HG03280 (cell line): ENCODE measurements around the gene ACTN2.

Experiments
- ATAC-seq: cut with Tn5 transposase; IDR thresholded peaks from one replicate; pipeline ENCODE4 v1.9.1; 2021; ENCODE audit warnings: mild to moderate bottlenecking, moderate library complexity; ENCODE audit not compliant: unreplicated experiment

Gene ACTN2

DNA sequence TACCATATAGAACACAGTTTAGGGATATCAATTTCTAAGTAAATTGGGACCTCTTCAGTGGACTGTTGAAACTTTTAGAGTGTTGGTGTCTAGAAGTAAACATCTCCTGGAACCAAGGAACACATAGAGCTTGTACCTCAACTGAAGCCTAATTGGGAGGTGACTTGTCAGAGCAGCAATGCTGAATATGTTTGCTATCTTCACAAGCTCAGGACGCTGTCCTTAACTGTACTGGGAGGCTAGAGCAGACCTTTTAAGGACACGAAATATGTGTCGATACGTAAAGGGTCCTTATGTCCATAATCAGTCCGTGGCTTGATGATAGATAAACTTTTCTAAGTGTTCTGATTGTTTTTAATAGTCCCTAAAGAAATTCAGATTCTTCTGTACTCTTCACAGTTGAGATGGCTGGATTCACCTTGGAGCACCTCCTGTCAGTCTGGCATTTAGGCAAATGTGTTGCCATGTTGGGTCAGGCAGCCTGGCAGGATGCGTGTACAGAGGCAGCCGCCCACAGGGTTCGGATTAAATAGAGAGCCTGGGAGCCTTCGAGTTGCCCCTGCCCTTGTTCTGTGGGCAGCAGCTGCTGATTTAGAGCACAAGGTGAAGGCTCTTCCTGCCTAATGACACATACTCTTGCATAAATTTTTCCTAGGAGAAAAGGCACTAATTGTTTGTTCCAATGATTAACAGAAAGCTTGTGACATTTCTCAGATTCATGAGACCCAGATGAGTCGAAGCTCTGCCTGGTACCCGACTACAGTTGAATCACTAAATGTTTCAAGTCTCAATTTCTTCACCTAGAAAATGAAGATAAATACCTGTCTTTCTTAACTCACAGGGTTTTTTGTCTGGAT lies 3.6 kb downstream of the ACTN2 start:
- ATAC-seq: no peak

DNA sequence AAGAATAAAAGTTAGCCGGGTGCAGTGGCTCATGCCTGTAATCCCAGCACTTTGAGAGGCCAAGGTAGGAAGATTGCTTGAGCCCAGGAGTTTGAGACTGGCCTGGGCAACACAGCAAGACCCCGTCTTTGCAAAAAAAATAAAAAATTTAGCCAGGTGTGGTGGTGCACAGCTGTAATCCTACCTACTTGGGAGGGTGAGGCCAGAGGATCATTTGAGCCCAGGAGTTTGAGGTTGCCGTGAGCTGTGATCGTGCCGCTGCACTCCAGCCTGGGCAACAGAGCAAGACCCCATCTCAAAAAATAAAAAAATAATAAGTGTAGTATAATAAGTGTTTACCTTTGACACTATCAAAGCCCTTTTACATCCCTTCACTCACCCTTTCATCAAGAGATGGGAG lies 5.0 kb downstream of the ACTN2 start:
- ATAC-seq: no peak

DNA sequence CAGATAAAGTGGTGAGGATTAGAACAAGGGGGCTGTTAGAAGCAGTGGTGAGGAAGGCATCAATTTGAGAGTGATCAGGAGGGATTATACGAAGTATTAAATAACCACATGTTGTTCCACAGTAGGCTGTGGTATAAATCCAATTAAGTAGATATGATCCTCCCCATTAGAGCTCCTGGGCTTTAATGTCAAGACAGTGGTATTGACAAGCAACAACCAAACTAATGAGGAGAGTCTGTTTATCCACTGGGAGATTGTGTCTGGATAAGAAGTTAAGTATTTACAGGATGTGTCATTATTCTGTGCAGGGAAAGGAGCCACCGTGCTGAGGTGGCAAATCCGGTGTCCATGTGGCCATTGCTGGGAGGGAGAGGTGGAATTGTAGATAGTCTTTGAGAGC lies 5.8 kb downstream of the ACTN2 start:
- no peak for ATAC-seq

DNA sequence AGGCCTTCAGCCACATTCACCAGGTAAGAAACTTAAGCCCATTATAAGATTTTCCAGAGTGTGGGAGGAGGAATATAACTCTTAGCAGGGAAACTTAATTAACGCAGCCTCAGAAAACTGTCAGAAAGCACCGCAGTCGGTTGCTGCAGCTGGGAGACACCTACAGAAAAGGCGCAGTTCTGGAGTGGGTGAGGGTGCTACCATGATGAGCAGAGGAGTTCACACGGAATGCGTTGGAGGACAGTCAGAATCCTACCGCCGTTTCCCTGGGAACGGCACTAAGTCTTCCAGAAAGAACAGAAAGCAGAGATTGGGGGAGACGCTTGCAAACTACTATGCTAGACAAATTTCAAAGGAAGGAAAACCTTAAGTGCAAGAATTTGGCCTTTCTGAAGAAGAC lies 6.4 kb downstream of the ACTN2 start:
- ATAC-seq: no peak

DNA sequence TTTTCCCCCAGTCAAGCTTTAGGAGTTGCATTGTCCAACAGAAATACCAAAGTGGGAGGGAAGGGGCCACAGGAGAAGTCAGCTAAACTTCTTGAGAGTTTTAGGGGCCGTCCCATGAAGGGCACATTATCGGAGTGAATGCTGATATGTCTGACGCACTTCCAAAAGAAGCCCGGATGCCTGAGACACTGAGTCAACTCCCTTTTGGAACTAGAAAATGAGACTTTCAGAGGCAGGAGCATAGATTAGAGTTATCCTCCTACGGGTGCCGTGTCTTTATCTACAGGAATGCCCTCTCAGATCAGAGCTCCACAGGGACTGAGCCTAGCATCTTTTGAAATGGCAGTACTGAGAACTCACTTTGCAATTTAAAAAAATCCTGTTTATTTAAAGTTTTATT lies 13.1 kb downstream of the ACTN2 start:
- no peak for ATAC-seq

DNA sequence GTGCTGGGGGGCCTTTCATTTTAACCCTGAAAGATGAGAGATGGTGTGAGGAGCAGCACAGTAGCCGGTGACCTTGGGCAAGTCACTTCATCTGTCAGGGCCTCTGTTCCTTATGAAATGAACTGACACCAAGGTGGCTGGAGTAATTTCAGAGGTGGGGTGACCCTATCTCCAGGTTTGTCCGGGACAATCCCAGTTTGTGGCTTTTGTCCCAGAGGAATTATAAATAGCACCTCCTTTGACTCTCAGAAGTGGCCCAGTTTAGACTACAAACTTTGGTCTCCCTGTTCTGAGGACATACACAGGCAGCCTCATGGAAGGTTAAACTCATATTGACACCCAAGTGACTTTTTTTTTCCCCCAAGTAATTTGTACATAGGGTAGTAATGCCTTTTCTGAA lies 14.6 kb downstream of the ACTN2 start:
- no peak for ATAC-seq

DNA sequence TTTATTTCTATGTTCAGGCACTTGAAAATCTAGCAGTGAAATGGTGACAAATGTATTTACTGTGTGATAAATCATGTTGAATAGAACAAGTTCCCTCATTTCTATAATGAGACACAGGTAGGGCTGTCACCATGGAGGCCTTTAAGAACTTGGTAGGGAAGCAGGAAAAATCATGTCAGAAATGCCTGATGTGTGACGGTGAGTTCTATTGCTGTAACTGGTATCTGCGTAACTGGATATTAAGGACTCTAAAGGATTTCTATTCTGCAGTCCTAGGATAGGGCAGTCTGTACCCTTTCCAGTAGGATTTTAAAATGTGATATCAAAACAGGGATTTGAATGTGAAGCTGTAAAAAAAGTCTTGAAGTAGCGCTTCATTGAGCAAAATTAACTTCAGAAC lies 15.5 kb downstream of the ACTN2 start:
- no peak for ATAC-seq

DNA sequence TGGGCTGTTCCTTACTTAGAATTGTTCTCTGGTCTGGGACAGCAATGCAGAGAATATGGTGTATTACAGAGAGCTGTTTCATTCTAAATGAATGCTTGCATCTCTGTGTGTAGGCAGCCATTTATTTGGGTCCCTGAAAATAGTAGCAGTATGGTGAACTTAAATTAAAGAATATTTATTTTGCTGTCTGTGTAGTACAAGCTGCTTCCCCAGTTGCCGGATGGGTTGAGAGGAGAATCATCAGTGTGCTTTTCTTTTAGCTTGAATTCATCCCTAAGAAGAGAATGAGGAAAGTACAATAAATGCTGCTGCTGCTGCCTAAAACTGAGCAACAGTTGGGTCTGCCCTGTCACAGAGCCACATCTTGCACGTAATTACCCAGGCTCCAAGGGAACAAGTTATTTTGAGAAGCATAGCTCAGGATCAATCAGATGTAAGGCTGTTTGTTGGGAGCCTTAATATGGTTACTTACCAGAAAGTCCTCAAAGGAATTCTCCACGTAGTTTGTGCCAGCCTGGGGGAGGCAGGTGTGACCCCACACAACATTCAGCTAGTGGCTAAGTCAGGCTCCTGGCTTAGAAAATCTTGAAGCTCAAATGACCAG lies 16.6 kb downstream of the ACTN2 start:
- no peak for ATAC-seq

DNA sequence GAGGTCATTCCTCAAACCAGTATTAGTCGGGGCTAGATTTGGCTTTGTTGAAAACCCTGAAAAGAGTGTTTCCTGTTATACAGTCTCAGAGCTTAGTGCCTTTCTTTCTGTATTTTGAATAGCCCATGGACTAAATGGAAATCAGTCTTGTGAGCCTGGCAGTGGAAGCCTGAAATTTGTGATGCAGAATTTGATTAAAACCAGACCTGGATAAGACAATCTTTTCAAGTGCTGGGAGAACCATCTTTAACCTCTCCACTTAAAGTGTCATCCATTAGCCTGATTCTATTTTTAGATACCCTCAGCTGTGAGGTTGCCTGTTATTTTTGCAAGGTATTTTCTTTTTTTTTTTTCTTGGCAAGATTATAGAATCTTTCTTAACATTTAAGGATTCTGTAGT lies 19.5 kb downstream of the ACTN2 start:
- no peak for ATAC-seq

DNA sequence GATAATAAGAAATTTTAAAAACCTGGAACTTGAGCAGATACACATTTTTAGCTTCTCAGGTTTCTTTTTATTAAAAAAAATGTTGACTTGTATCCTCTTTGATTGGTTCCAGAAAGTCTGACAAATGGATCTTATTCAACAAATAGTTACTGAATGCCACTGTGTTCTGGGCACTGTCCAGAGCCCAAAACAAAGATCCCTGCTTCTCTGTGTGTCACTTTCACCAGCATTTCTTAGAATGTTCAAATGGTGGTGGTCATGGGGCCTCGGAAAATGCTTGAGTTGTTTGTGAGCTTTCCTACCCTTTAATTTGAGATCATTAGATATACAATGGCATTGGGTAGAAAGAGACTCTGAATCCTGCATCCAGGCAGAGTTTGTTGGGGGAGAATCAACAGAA lies 19.9 kb downstream of the ACTN2 start:
- ATAC-seq: no peak

DNA sequence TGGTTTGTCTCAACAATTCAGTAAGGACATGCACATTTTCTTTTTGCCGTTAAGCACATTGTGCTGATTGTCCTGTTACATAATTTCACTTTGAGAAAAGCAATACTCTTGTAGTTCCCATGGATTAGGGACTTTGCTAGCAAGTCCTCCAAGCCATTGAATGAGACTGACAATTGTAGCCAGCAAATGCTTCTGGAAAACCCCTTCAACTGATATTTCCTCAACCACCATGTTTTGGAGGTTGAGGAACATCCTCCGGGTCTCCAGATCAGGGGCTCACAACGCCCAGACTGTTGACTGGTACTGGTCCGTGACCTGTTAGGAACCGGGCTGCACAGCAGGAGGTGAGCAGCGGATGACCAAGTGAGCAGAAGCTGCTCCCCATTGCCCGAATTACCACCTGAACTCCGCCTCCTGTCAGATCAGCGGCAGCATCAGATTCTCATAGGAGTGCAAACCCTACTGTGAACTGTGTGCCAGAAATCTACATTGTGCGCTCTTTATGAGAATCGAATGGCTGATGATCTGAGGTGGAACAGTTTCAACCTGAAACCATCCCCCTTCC lies 24.1 kb downstream of the ACTN2 start:
- no peak for ATAC-seq

DNA sequence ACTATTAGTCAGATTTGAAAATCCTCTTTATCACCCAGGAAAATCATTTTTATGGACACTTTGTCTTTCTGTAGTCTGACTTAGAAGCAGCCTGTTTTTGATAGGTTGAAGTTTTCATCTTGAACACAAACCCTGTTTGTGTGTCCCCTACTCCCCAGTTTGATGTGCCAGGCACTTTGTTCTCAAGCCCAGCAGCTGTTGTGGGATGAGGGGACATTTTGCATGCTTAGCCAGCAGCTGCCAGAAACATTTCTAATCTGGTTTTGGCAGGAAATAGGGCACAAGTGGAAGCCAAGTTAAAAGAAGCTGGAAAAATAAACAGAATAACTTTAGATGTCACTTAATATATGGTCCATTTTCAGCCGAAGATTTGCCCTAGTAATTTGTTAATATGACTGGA lies 29.9 kb downstream of the ACTN2 start:
- no peak for ATAC-seq

DNA sequence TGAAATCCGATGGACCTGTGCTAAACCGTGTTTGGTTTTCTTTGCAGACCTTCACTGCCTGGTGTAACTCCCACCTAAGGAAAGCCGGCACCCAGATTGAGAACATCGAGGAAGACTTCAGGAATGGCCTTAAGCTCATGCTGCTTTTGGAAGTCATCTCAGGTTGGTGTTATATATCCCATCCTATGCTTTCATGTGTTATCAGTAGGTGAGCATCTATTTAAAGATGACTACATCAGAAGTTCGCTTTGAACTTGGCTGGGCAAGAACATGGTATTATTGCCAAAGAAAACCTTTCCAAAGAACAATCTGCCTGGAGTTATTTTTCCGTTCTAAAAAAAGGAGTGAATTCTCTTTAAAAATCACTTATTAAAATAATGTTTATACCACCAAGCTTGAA lies 31.5 kb downstream of the ACTN2 start:
- no peak for ATAC-seq

DNA sequence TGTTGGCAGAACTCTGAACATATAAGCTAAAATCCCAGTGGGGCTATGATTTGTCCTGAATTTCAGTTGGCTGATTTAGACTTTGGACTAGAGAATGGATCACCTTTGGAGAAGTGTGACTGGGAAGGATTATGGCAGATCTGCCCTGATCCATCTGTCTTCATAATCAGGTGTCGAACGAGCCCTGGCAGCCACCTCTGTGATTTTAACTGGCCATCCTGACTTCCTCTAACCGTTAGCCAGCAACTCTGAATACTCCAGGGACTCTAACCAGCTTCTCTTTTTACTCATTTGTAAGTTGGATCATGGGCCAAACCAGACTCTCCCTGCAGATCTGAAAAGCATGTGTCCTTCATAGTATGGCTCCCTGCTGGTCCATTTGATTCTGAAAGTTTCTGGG lies 32.0 kb downstream of the ACTN2 start:
- ATAC-seq: no peak

DNA sequence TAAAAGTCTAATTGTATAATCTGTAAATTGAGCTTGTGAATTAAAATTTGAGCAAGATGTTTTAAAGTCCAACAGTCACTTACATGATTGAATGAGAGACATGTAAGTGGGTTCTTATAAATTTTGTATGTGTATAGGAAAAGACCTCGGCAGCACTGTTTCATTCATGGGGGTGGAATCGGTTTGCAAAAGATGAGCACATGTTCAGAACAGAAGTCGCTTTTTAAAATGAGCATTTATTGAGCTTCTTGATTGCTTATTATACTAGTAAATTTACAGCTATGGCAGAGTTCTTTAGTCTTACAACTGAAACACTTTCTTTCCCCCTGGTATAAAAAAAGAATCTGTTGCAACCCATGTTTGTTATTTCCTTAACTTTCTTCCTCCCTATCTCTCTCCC lies 33.9 kb downstream of the ACTN2 start:
- ATAC-seq: no peak

DNA sequence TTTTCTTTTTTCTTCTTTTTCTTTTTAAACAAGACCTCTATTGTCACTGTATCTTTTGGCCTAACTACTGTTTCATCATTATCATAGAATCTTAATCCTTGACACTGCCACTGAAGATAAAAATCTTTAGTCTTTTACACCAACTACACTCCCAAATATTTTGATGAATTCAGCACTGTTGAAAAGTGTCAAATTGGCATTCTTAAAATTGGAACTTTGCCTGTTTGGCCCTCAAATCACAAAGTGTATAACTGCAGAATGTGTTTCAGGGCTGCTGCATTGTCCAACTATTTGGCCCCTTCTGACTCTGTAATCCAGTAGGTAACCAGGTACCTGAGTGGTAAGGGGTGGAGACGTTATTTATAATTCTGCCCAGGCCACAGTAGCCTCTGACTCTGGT lies 34.3 kb downstream of the ACTN2 start:
- no peak for ATAC-seq

DNA sequence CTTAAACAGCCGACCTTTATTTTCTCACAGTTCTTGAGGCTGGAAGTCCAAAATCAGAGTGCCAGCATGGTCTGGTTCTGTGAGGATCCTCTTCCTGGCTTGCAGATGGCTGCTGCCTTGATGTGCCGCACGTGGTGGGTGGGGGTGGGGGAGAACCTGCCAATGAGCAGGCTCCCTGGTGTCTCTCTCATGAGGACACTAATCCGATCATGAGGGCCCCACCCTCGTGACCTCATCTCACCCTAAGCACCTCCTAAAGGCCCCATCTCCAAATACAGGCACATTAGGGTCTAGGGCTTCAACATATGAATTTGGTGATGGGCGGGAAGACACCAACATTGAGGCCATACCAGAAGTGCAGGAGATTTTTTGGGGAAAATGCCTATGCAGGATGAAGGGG lies 37.8 kb downstream of the ACTN2 start:
- ATAC-seq: no peak

DNA sequence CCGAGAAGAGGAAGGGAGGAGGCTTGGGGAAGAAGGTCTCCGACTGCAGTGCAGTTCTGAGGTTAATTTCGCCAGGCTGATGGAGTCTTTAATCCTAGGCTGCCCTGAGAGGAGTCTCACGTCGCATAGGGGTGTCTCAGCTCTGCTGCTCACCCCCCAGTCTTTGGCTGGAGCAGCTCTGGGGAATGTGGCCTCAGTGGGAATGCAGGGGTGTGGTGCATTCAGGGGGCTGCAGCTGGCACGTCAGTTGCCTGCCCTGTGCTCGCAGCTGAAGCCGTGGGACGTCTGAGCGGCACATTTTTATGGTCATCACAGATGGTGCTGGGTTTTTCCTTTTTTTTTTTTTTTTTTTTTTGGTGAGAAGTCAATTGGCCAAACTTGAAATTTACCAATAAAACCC lies 38.2 kb downstream of the ACTN2 start:
- no peak for ATAC-seq

DNA sequence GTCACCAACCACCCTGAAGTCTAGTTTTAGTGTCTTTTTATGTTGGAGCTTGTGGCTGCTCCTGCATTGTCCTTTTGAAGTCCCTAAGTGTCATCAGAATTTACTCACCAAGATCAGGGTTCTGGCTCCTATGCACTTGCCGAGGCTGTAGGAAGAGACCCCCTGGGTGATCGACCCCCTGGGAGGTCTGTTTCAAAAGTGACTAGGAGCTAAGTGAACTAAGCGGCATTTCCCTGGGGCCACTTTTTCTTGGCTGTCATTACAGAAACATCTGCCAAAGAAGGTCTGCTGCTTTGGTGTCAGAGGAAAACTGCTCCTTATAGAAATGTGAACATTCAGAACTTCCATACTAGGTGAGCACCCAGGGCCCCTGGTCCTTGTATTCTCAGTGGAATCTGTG lies 39.4 kb downstream of the ACTN2 start:
- no peak for ATAC-seq

DNA sequence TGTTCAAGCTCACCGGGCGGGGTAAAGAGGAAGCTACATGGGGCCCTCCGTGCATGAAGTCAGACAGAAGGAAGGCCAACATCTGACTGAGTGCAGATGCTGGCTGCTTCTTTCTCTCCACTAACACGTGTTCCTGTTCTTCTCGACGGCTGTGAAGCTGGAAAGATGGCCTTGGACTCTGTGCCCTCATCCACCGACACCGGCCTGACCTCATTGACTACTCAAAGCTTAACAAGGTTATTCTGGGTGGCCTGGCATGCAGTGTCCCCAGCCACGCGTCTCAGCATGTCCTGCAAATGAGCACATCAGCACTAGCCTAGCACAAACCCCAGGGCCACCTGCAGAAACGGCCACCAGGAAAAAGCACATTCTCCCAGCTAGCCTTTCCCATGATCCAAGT lies 41.2 kb downstream of the ACTN2 start:
- no peak for ATAC-seq

DNA sequence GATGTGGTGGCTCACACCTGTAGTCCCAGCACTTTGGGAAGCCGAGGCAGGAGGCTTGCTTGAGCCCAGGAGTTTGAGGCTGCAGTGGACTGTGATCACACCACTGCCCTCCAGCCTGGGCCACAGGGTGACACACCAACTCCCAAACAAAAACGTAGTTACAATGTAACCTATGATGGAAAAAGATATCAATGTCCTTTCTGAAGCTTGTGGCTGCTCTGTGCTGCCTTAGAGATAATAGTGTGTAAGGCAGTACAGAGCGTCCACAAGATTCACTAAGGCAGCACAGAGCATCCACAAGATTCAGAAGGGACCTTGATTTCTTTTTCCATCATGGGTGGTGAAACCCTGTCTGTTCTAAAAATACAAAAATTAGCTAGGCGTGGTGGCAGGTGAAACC lies 42.5 kb downstream of the ACTN2 start:
- no peak for ATAC-seq

DNA sequence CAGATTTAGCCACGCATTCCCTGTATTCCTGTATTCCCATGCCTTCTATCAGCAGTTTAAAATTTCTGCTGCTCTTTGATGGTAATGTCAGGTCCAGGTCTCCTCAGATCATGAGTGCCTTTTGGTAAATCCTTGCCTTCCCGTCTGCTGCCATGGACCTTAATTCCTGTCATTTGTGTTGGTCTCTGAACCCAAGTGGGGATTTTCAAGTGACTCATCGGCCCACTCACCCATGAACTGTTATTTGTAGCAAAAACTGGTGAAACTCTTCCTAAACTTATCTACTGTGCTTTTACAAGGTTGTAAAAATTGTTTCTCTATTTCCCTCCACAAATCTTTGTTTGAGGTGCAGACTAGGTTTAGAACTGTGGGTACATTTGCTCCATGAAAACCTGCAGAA lies 47.4 kb downstream of the ACTN2 start:
- no peak for ATAC-seq
